ENCODE results near the gene DNPH1. TPM values are rescaled to one million over a fixed set of nuclear protein-coding genes. Genes with fewer than 3 reads are reported as not detected.

DNPH1 gene
- polyA plus RNA-seq, 1 experiment, result 63.9 TPM

DNA sequence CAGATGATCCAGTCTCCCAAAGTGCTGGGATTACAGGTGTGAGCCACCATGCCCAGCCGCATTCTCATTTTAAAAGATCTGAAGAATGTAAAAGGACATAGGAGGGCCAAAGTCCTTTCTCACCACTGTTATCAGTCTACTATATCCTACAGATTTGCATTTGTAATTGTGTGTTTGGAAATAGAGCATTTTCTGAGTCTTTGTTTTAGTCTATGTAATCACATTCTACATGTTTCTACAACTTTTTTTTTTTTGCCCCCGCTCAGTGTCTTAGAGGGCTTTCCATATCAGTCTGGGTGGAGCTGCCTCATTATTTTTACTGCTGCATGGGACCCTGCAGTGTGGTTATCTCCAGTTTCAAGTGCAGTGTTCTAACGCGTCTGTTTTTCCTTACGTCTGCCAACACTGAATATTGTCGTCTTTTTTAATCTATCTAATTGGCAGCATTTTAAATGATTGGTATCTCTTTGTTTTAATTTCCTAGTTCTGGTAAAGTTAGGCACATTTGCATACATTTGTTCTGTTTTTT is 39.4 kb downstream of the DNPH1 start:
- TF ChIP-seq, protein P1, sequence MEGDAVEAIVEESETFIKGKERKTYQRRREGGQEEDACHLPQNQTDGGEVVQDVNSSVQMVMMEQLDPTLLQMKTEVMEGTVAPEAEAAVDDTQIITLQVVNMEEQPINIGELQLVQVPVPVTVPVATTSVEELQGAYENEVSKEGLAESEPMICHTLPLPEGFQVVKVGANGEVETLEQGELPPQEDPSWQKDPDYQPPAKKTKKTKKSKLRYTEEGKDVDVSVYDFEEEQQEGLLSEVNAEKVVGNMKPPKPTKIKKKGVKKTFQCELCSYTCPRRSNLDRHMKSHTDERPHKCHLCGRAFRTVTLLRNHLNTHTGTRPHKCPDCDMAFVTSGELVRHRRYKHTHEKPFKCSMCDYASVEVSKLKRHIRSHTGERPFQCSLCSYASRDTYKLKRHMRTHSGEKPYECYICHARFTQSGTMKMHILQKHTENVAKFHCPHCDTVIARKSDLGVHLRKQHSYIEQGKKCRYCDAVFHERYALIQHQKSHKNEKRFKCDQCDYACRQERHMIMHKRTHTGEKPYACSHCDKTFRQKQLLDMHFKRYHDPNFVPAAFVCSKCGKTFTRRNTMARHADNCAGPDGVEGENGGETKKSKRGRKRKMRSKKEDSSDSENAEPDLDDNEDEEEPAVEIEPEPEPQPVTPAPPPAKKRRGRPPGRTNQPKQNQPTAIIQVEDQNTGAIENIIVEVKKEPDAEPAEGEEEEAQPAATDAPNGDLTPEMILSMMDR (IDR thresholded peaks at IDR 0.05; ENCODE audit: insufficient read depth, low read depth, low read length), result no peak
- Histone ChIP-seq H3K36me3 (ENCODE audit: control insufficient read depth, insufficient read depth, low read length) (peaks cover 18% of the 10 kb centered on the region), H3K27me3 (ENCODE audit: control insufficient read depth, insufficient read depth, low read length) (no peaks in the 10 kb centered on the region), H3K4me3 (ENCODE audit: low read depth, low read length) (no peak overlapping the region)
- DNase-seq (ENCODE audit: low read depth), result no peak
- ChIA-PET POLR2A (no interaction called here), CTCF (no interaction called here)

DNA sequence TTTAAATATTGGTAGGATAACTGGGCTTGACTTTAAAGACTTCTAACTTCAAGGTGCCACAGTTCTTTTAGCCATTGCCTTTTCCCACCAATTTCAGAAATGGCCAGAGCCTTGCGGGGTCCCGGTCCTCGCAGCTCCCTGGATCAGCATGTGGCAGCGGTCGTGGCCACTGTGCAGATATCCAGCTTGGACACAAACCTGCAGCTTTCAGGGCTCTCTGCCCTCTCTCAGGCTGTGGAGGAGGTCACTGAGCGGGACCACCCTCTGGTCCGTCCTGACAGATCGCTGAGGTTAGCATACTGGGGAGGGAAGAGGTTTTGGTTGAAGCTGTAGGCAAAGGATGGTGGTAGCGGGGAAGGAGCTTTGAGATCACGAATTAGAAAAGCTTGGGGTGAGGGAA is 40.9 kb downstream of the DNPH1 start:
- Histone ChIP-seq H3K4me3 (ENCODE audit: low read depth, low read length) (no peak overlapping the region), H3K27me3 (ENCODE audit: control insufficient read depth, insufficient read depth, low read length) (no peaks in the 10 kb centered on the region), H3K36me3 (ENCODE audit: control insufficient read depth, insufficient read depth, low read length) (peaks cover 18% of the 10 kb centered on the region)
- no peak for DNase-seq (ENCODE audit: low read depth)
- POLR2A ChIA-PET, result no interaction called here
- CTCF ChIA-PET, result interaction anchor here (1.4 kb wide), 1 partner anchor 10 kb away, joined by 5 read pairs; no protein-coding TSS in a partner anchor
- TF ChIP-seq, protein P1 (IDR thresholded peaks at IDR 0.05; ENCODE audit: insufficient read depth, low read depth, low read length), result no peak

DNA sequence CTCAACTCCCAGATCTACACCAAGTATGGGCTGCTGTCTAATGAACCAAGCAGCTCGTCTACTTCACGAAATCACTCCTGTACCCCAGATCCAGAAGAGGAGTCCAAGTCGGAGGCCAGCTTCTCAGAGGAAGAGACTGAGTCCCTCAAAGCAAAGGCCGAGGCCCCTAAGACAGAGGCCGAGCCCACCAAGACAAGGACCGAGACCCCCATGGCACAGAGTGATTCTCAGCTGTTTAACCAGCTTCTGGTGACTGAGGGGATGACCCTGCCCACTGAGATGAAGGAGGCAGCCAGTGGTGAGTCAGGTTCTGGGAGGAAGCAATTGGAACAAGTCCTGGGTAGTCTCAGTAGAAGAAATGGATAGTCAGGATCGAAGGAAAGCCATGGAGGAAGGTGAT is 41.5 kb downstream of the DNPH1 start:
- Histone ChIP-seq H3K4me3 (ENCODE audit: low read depth, low read length) (no peak overlapping the region), H3K36me3 (ENCODE audit: control insufficient read depth, insufficient read depth, low read length) (peaks cover 18% of the 10 kb centered on the region), H3K27me3 (ENCODE audit: control insufficient read depth, insufficient read depth, low read length) (no peaks in the 10 kb centered on the region)
- ChIA-PET POLR2A (no interaction called here), CTCF (interaction anchor here (1.4 kb wide), 1 partner anchor 10 kb away, joined by 5 read pairs; no protein-coding TSS in a partner anchor)
- TF ChIP-seq, protein P1 (IDR thresholded peaks at IDR 0.05; ENCODE audit: insufficient read depth, low read depth, low read length), result no peak
- no peak for DNase-seq (ENCODE audit: low read depth)

DNA sequence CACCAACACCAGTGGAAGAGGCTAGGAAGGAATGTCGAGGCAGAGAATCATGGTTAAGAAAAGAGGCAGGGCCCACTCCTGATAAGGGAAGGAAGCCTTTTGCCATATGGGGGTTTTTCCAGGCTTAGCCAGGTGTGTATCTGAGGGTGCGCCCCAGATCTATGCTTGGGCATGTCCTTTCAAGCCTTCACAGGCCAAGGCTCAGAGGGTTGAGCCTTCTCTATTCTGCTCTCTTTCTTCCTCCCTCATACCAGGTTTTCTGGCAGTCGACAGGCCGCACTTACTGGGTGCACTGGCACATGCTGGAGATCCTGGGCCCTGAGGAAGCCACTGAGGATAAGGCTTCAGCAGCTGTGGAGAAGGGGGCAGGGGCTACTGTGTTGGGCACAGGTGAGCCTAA is 42.6 kb downstream of the DNPH1 start:
- ChIA-PET POLR2A (no interaction called here), CTCF (no interaction called here)
- H3K36me3 ChIP-seq (ENCODE audit: control insufficient read depth, insufficient read depth, low read length), result peaks cover 15% of the 10 kb centered on the region
- H3K27me3 ChIP-seq (ENCODE audit: control insufficient read depth, insufficient read depth, low read length), result no peaks in the 10 kb centered on the region
- TF ChIP-seq, protein P1 (IDR thresholded peaks at IDR 0.05; ENCODE audit: insufficient read depth, low read depth, low read length), result no peak
- DNase-seq (ENCODE audit: low read depth), result no peak
- no peak overlapping the region for H3K4me3 ChIP-seq (ENCODE audit: low read depth, low read length)

DNA sequence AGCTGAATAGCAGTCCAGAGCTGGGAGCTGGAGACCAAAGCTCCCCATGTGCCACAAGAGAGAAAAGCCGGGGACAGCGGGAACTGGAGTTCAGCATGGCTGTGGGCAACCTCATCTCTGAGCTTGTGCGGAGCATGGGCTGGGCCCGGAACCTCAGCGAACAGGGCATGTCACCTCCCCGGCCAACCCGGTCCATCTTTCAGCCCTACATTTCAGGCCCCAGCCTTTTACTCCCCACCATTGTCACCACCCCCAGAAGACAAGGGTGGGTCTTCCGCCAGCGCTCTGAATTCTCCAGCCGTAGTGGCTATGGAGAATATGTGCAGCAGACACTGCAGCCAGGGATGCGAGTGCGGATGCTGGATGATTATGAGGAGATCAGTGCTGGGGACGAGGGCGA is 43.3 kb downstream of the DNPH1 start:
- POLR2A ChIA-PET, result no interaction called here

More for the DNA sequence above, 43.3 kb downstream of the DNPH1 start:
- no peak for DNase-seq (ENCODE audit: low read depth)
- CTCF ChIA-PET, result no interaction called here
- no peaks in the 10 kb centered on the region for H3K27me3 ChIP-seq (ENCODE audit: control insufficient read depth, insufficient read depth, low read length)
- TF ChIP-seq, protein P1 (IDR thresholded peaks at IDR 0.05; ENCODE audit: insufficient read depth, low read depth, low read length), result no peak
- H3K36me3 ChIP-seq (ENCODE audit: control insufficient read depth, insufficient read depth, low read length), result peaks cover 15% of the 10 kb centered on the region
- no peak overlapping the region for H3K4me3 ChIP-seq (ENCODE audit: low read depth, low read length)

Data from BJ (cell line).